H9 (cell line): Measurements from ENCODE around the gene TSACC. TPM values are rescaled to one million over a fixed set of nuclear protein-coding genes. Genes with fewer than 3 reads are reported as not detected.

Experiments used
- DNase-seq: peaks from one replicate; pipeline ENCODE4 v3.0.0-alpha.2; 2017
- H2AFZ ChIP-seq: one replicate; pipeline ENCODE4 v1.6.1; 2013; ENCODE audit warnings: mild to moderate bottlenecking, low read length, control low read depth, moderate library complexity
- H2AK5ac ChIP-seq: 2 replicates; pipeline ENCODE4 v1.6.1; 2013; ENCODE audit warnings: low read length, control low read depth, mixed read lengths; ENCODE audit not compliant: insufficient read length
- H2BK120ac ChIP-seq: one replicate; pipeline ENCODE4 v1.6.1; 2013; ENCODE audit warnings: low read depth, mild to moderate bottlenecking, low read length, control low read depth, inconsistent platforms; ENCODE audit not compliant: poor library complexity, severe bottlenecking
- H2BK12ac ChIP-seq: 2 replicates; pipeline ENCODE4 v1.6.1; 2013; ENCODE audit warnings: low read length, control low read depth, mixed read lengths, low read depth; ENCODE audit not compliant: insufficient read length
- H2BK15ac ChIP-seq: 2 replicates; pipeline ENCODE4 v1.6.1; 2013; ENCODE audit warnings: low read depth, low read length, control low read depth
- H2BK20ac ChIP-seq: one replicate; pipeline ENCODE4 v1.6.1; 2013; ENCODE audit warnings: low read depth, mild to moderate bottlenecking, low read length, control low read depth, inconsistent platforms; ENCODE audit not compliant: poor library complexity, severe bottlenecking
- H2BK5ac ChIP-seq: 2 replicates; pipeline ENCODE4 v1.6.1; 2013; ENCODE audit warnings: low read length, control low read depth, mixed read lengths; ENCODE audit not compliant: insufficient read length
- H3K14ac ChIP-seq: 2 replicates; pipeline ENCODE4 v1.6.1; 2013; ENCODE audit warnings: low read length, control low read depth; ENCODE audit not compliant: insufficient read depth
- H3K18ac ChIP-seq: 2 replicates; pipeline ENCODE4 v1.6.1; 2013; ENCODE audit warnings: low read depth, mild to moderate bottlenecking, mixed read lengths, low read length, control low read depth; ENCODE audit not compliant: insufficient read length
- H3K23ac ChIP-seq: 2 replicates; pipeline ENCODE4 v1.6.1; 2013; ENCODE audit warnings: low read length, control low read depth, mixed read lengths, low read depth; ENCODE audit not compliant: insufficient read length
- H3K23me2 ChIP-seq: 2 replicates; pipeline ENCODE4 v1.6.1; 2013; ENCODE audit warnings: low read depth, mild to moderate bottlenecking, mixed read lengths, low read length, control low read depth; ENCODE audit not compliant: insufficient read length, poor library complexity, severe bottlenecking
- H3K27ac ChIP-seq: 2 replicates; pipeline ENCODE4 v1.5.1; 2013; ENCODE audit warnings: low read length, control low read depth, mixed read lengths, low read depth; ENCODE audit not compliant: insufficient read length
- H3K27me3 ChIP-seq: 2 replicates; pipeline ENCODE4 v1.6.1; 2013; ENCODE audit warnings: low read length, control low read depth, inconsistent platforms; ENCODE audit not compliant: insufficient read depth
- H3K4ac ChIP-seq: 2 replicates; pipeline ENCODE4 v1.6.1; 2013; ENCODE audit warnings: low read depth, mild to moderate bottlenecking, control low read depth, inconsistent platforms, low read length, moderate library complexity
- H3K4me1 ChIP-seq: 2 replicates; pipeline ENCODE4 v1.6.1; 2013; ENCODE audit warnings: low read length, control low read depth, inconsistent platforms; ENCODE audit not compliant: insufficient read depth
- H3K4me2 ChIP-seq: 2 replicates; pipeline ENCODE4 v1.6.1; 2013; ENCODE audit warnings: low read length, control low read depth, mixed read lengths; ENCODE audit not compliant: insufficient read length, insufficient read depth
- H3K56ac ChIP-seq: 2 replicates; pipeline ENCODE4 v1.6.1; 2013; ENCODE audit warnings: low read depth, mild to moderate bottlenecking, mixed read lengths, low read length, control low read depth; ENCODE audit not compliant: insufficient read length
- H3K79me1 ChIP-seq: 2 replicates; pipeline ENCODE4 v1.6.1; 2013; ENCODE audit warnings: low read depth, mild to moderate bottlenecking, moderate library complexity, low read length, control low read depth, inconsistent platforms; ENCODE audit not compliant: insufficient read depth, poor library complexity, severe bottlenecking
- H3K79me2 ChIP-seq: 2 replicates; pipeline ENCODE4 v1.6.1; 2013; ENCODE audit warnings: low read length, control low read depth, inconsistent platforms; ENCODE audit not compliant: insufficient read depth
- H3K9ac ChIP-seq: 2 replicates; pipeline ENCODE4 v1.6.1; 2013; ENCODE audit warnings: low read length, control low read depth, mixed read lengths; ENCODE audit not compliant: insufficient read length; ENCODE audit errors: extremely low read depth
- H3K9me3 ChIP-seq: one replicate; pipeline ENCODE4 v1.6.1; 2013; ENCODE audit warnings: low read depth, low read length, inconsistent platforms; ENCODE audit not compliant: control insufficient read depth
- H3T11ph ChIP-seq: one replicate; pipeline ENCODE4 v1.6.1; 2013; ENCODE audit warnings: mild to moderate bottlenecking, low read length, control low read depth, inconsistent platforms
- H4K20me1 ChIP-seq: one replicate; pipeline ENCODE4 v1.6.1; 2013; ENCODE audit not compliant: control insufficient read depth, insufficient read length, insufficient read depth
- H4K5ac ChIP-seq: 2 replicates; pipeline ENCODE4 v1.6.1; 2013; ENCODE audit warnings: low read depth, mild to moderate bottlenecking, mixed read lengths, low read length, control low read depth; ENCODE audit not compliant: insufficient read length
- H4K8ac ChIP-seq: replicated peaks from 2 replicates; pipeline ENCODE4 v1.6.1; 2013; ENCODE audit warnings: low read length, control low read depth, mixed read lengths, low read depth; ENCODE audit not compliant: insufficient read length
- H4K91ac ChIP-seq: 2 replicates; pipeline ENCODE4 v1.6.1; 2013; ENCODE audit warnings: low read depth, mild to moderate bottlenecking, moderate library complexity, mixed read lengths, low read length, control low read depth; ENCODE audit not compliant: insufficient read length
- H3K27ac Mint-ChIP-seq, 3 experiments: 2 replicates in 2 of 3; 3 replicates in 1 of 3; pipeline ENCODE4 v1.8.0; 2020 to 2021; ENCODE audit warnings: mixed read lengths in 3 of 3, mild to moderate bottlenecking in 1 of 3, moderate library complexity in 1 of 3
- H3K27me3 Mint-ChIP-seq: 2 replicates; pipeline ENCODE4 v1.8.0; 2021; ENCODE audit warnings: low read depth, mild to moderate bottlenecking, moderate library complexity, mixed read lengths
- H3K36me3 Mint-ChIP-seq, 3 experiments: 2 replicates in 2 of 3; 3 replicates in 1 of 3; pipeline ENCODE4 v1.8.0; 2020 to 2021; ENCODE audit warnings: low read depth in 3 of 3, mixed read lengths in 3 of 3; ENCODE audit not compliant: insufficient read depth in 1 of 3
- H3K4me1 Mint-ChIP-seq, 2 experiments: 2 replicates each; pipeline ENCODE4 v1.8.0; 2020; ENCODE audit warnings: mixed read lengths in 2 of 2
- H3K4me3 Mint-ChIP-seq, 2 experiments: 2 replicates in 1 of 2; 3 replicates in 1 of 2; pipeline ENCODE4 v1.8.0; 2020 to 2021; ENCODE audit warnings: mild to moderate bottlenecking in 2 of 2, mixed read lengths in 2 of 2, moderate library complexity in 1 of 2
- H3K9me3 Mint-ChIP-seq, 2 experiments: 2 replicates in 1 of 2; 3 replicates in 1 of 2; pipeline ENCODE4 v1.8.0; 2020; ENCODE audit warnings: mild to moderate bottlenecking in 2 of 2, mixed read lengths in 2 of 2, moderate library complexity in 1 of 2
- WGBS: extraction: QIAGEN DNeasy Blood & Tissue Kit; methylation state at CpG from one replicate; pipeline ENCODE4 v1.1.7; 2013; ENCODE audit warnings: missing lambda C conversion rate, low lambda C conversion rate, mixed read lengths; ENCODE audit not compliant: insufficient read length; ENCODE audit errors: extremely low coverage; 5-methylcytosine and 5-hydroxymethylcytosine counted together
- total RNA-seq: library from RNA; stranded (reverse); gene quantifications from 2 replicates; pipeline ENCODE4 v1.2.1, GENCODE V29; 2021
- TF ChIP-seq, protein P1 (sequence below): fragments of 200-600 bp; sonication (generic); conservative IDR thresholded peaks from 3 replicates; pipeline ENCODE4 v1.8.0; 2021; ENCODE audit warnings: antibody characterized with exemption, mild to moderate bottlenecking

TSACC gene
- total RNA-seq, 1 experiment from 2014 or later = 2.3 TPM

- Histone ChIP-seq H2BK12ac (no peak overlapping the region), H3K18ac (no peak overlapping the region), H2BK5ac (no peak overlapping the region), H3K23ac (no peak overlapping the region), H3K9me3 (no peaks in the 10 kb centered on the region), H2BK15ac (no peak overlapping the region), H2AK5ac (no peak overlapping the region), H2BK20ac (no peak overlapping the region), H4K8ac (no peak overlapping the region), H4K5ac (no peak overlapping the region), H3K79me1 (no peaks in the 10 kb centered on the region), H3K27me3 (no peaks in the 10 kb centered on the region), H3T11ph (no peak overlapping the region), H4K91ac (no peak overlapping the region), H3K4ac (no peak overlapping the region), H2AFZ (no peak overlapping the region), H4K20me1 (no peaks in the 10 kb centered on the region), H3K4me1 (no peaks in the 10 kb centered on the region), H3K27ac (no peak overlapping the region), H2BK120ac (no peak overlapping the region), H3K14ac (no peak overlapping the region), H3K4me2 (no peak overlapping the region), H3K79me2 (no peaks in the 10 kb centered on the region), H3K9ac (no peak overlapping the region), H3K56ac (no peak overlapping the region), H3K23me2 (no peaks in the 10 kb centered on the region)
- WGBS = no CpG with 5 or more reads among the region's 2 CpGs
- DNase-seq = no peak
- TF ChIP-seq, protein P1, sequence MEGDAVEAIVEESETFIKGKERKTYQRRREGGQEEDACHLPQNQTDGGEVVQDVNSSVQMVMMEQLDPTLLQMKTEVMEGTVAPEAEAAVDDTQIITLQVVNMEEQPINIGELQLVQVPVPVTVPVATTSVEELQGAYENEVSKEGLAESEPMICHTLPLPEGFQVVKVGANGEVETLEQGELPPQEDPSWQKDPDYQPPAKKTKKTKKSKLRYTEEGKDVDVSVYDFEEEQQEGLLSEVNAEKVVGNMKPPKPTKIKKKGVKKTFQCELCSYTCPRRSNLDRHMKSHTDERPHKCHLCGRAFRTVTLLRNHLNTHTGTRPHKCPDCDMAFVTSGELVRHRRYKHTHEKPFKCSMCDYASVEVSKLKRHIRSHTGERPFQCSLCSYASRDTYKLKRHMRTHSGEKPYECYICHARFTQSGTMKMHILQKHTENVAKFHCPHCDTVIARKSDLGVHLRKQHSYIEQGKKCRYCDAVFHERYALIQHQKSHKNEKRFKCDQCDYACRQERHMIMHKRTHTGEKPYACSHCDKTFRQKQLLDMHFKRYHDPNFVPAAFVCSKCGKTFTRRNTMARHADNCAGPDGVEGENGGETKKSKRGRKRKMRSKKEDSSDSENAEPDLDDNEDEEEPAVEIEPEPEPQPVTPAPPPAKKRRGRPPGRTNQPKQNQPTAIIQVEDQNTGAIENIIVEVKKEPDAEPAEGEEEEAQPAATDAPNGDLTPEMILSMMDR = no peak
- no peaks in the 10 kb centered on the region for H3K9me3 Mint-ChIP-seq
- no peaks in the 10 kb centered on the region for H3K36me3 Mint-ChIP-seq
- no peak overlapping the region for H3K4me3 Mint-ChIP-seq
- H3K4me1 Mint-ChIP-seq = peaks cover 0 to 3% of the 10 kb centered on the region in 2 experiments; a peak in 1 of 4 replicates
- H3K27ac Mint-ChIP-seq = no peak overlapping the region
- peaks cover 4% of the 10 kb centered on the region for H3K27me3 Mint-ChIP-seq
These were observed 8.3 kb downstream of the TSACC start for GRCh38 chr1:156346636-156347035.
